GM21723 (cell line): Measurements from ENCODE around the gene SNX14.
A peak's percentile ranks its signal among the peaks of the same experiment; 100 is the strongest.
"Not testable (repeated sequence)": the region's sequence is repeated elsewhere in the genome, so short reads cannot be mapped to it uniquely, and the experiment has no call there.

Experiments used
- ATAC-seq: cut with Tn5 transposase; IDR thresholded peaks from one replicate; pipeline ENCODE4 v1.9.1; 2021; ENCODE audit warnings: mild to moderate bottlenecking, moderate library complexity; ENCODE audit not compliant: unreplicated experiment

SNX14 gene, protein sequence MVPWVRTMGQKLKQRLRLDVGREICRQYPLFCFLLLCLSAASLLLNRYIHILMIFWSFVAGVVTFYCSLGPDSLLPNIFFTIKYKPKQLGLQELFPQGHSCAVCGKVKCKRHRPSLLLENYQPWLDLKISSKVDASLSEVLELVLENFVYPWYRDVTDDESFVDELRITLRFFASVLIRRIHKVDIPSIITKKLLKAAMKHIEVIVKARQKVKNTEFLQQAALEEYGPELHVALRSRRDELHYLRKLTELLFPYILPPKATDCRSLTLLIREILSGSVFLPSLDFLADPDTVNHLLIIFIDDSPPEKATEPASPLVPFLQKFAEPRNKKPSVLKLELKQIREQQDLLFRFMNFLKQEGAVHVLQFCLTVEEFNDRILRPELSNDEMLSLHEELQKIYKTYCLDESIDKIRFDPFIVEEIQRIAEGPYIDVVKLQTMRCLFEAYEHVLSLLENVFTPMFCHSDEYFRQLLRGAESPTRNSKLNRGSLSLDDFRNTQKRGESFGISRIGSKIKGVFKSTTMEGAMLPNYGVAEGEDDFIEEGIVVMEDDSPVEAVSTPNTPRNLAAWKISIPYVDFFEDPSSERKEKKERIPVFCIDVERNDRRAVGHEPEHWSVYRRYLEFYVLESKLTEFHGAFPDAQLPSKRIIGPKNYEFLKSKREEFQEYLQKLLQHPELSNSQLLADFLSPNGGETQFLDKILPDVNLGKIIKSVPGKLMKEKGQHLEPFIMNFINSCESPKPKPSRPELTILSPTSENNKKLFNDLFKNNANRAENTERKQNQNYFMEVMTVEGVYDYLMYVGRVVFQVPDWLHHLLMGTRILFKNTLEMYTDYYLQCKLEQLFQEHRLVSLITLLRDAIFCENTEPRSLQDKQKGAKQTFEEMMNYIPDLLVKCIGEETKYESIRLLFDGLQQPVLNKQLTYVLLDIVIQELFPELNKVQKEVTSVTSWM

DNA sequence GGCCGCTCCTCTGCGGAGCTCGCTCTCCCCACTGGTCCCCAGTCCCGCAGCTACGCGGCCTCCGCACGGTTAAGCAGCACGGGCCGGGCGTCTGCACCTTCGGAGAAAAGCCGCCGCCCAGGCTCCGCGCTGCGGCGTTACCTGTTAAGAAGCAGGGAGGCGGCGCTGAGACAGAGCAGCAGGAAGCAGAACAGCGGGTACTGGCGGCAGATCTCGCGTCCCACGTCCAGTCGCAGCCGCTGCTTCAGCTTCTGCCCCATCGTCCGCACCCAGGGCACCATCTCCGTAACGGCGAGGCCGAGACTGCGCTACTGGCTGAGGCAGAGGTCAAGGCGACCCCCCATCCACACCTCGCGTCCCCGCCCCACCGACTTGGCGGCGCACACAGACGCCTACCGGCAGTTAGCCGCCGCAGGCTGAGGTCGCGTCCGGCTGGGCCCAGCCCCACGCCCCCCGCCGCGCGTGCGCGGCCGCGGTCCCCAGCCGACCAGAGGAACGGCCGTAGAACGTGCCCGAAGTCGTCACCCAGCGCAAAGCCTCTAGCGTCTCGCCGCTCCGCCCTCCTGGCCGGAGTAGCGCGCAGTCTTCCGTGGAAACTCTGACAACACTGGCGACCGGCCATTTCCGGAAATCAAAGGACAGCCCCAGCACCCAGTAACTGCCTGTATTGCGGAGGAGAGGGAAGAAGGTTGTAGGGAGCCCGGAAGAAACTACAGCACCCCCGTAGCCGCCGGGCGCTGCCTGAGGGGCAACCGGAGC, at the start of gene SNX14:
TSS of gene SNX14 (minus strand) at position 421 of the 759 bp plus-strand sequence. CDS start at position 281, 140 bp downstream.
- peak; percentile 89 for ATAC-seq

- peak; percentile 75 for ATAC-seq
Measured at GRCh38 chr6:85642774-85643536, 49.3 kb upstream of the SNX14 start, which contains the start of gene SYNCRIP. TSS of gene SYNCRIP (minus strand) at chr6:85642886. CDS start at chr6:85641439, 1,447 bp downstream.

- ATAC-seq: no peak
Measured at GRCh38 chr6:85641897-85642773, 48.5 kb upstream of the SNX14 start.

GRCh38 chr6:85641522-85641896, 47.9 kb upstream of the SNX14 start:
- ATAC-seq: no peak

DNA sequence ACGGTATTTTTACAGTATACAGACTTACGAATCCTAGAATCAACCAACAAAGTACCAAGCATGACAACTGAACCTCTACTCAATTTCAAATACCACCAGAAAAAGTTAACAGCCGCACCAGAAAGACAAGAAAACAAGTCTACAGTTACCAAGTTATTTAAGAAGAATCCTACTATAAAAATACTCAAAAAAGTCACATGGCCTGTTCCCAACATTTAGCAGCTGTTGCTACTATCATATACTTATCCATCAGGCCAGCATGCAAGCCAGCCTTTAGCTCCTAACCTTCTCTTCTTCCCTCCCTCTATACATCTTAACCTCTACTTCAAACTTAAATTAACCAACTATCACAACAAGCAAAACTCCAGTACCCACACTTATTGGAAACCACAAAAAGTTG, 47.2 kb upstream of the SNX14 start:
- ATAC-seq: no peak

- no peak for ATAC-seq
Measured at GRCh38 chr6:85637579-85637978, 43.9 kb upstream of the SNX14 start.

DNA sequence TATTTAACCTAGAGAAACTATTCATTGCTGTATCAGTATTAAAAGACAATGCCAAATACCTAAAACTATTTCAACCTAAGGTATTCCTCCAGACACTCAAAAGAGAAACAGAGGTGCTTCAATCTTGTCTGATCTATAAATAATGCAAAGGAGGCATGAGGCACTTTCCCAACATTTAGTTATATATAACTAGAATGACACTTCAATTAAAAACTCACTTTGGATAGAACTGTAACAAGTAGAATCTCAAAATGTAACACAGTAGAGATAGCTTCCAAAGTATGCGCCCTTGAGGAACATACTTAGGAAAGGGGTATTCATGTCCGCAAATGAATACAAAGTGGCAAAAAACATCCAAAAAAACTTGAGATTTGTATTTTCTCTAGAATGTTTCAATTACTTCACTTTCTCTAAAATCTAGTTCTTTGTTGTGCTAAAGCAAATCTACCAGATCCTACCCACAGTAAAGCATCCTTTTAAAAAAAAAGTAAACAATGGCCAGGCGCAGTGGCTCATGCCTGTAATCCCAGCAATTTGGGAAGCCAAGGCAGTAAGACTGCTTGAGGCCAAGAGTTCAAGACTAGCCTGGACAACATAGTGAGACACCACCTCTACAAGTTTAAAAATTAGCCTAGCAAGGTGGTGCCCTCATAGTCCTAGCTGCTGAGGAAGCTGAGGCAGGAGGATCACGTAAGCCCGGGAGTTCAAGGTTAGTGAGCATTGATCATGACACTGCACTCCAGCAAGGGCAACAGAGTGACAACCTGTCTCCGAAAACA, 38.7 kb upstream of the SNX14 start:
- ATAC-seq: no peak

GRCh38 chr6:85631117-85631516, 37.5 kb upstream of the SNX14 start:
- ATAC-seq: not testable (repeated sequence)

GRCh38 chr6:85628353-85628752, 34.7 kb upstream of the SNX14 start:
- ATAC-seq: no peak

- no peak for ATAC-seq
Measured at GRCh38 chr6:85620308-85620707, 26.6 kb upstream of the SNX14 start.

GRCh38 chr6:85614780-85615179, 21.1 kb upstream of the SNX14 start:
- no peak for ATAC-seq

DNA sequence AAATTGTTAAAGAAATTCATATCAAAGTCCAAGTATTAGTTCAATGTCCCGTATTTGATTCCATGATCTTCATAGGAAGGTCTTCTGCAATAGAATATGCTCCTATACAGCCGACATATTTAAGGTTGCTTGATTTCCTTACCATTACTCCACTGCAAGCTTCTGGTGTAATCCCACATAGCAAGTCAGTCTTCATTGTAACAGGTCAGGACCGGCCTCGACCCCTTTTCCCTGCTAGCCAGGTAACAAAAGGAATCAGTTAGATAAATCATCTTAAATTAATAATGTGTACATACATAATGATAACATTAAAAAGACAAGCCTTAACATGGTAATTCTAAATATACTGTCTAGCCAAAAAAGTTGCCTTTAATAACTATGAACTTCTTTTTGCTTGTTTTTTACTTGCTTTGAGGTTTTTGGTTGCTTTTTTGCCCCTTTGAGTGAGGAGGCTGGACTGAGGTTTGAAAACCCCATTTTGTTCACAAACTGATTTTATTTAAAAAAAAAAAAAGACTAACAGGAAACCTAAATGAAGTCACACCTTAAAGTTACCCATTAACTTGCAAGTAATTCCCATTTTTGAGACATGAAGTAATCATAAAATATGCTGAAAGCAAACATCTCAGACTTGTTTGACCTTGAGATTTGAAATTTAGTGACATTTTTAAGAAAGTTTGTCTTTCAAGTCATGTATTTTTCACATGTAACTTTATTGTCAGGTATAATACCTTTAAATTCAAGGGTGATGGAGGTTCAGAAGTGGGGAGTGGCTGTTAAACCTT, 19.2 kb upstream of the SNX14 start:
- no peak for ATAC-seq

DNA sequence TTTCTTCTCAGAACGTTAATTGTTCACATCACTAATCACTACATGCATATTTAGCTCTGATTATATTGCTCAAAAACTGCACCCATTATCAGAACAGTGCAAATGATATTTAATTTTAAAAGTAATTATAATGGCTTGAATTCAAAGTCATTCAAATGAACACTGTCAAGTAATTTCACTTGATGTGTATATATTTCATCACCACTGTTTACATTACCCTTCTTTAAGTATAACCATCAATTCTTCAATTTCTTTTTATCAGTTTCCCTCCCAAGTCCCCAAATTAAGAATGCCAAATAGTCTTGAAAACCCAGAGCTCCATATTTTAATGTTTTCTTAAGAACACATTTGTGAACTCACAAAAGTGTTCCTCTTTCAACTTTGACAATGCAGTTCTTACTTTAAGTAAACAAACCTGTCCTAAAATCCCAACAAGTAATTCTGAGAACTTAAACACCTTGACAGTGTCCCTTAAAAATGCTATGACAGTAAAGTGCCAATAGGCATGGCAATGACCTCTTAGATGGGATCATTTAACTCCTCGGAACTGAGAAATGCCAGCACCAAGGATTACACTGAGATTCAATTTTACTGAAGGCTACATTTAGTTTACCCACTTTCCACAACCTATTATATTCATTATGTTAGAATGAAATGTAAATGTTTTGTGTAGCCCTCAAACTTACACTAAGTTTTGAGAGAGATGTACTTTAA, 16.7 kb upstream of the SNX14 start:
- no peak for ATAC-seq

- no peak for ATAC-seq
Measured at GRCh38 chr6:85602100-85602499, 8.4 kb upstream of the SNX14 start.

DNA sequence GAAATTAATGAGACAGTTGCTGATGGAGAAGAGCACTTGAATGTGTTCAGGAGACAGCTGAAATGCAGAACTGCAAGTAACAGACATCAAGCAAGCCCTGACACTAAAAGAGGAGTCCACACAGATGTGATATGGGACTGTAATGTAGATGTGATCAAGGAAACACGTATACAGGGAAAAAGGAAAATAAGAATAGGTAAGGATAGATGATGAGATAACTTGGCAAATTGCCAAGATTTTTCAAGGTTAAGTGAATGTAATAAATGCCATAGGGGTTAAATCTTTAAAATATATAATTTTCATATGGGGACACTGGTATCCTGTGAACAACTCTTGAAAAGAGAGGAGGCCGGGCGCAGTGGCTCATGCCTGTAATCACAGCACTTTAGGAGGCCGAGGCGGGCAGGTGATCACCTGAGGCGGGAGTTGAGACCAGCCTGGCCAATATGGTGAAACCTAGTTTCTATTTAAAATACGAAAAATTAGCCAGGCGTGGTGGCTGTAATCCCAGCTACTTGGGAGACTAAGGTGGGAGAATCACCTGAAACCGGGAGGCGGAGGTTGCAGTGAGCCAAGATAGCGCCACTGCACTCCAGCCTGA, 7.2 kb upstream of the SNX14 start:
- ATAC-seq: no peak

DNA sequence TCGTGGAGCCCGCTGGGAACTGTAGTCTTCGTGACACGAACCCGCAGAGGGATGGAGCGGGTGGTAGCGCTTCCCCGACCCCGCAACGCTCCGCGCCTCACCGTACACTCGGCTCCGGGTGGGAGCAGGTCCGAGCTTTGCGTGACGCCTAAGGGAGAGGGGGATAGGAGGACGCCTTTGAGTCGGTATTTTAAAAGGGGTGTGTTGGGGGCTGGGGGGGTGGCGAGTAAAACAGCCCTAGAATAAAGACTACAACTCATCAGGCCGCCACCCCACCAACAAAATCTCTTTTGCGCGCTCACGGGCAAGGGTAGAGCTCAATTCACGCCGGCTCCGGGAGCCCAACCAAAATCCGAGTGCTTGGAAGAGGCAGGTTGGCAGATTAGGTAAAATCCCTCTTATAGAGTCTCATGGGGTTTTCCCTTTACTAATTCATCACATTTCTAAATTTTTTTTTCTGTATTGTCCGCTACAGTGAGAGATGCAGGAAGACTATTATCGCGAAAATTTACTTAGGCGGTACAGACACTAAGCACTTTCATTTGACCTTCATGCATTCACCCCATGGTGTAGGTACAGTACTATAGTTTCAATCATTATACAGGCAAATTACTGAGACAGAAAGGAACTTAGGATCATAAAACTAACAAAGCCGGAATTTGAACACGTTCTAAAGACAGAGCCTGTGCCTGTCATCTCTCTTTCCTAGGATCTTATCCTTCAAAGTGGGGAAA, 706 bp upstream of the SNX14 start:
- ATAC-seq: peak; percentile 22
